COLO668 (cell line): ENCODE results near the gene VAPB.

Experiments
- DNase-seq: peaks from one replicate; lab custom pipeline; 2025; ENCODE audit not compliant: unreplicated experiment; lab: John Stamatoyannopoulos, UW

The VAPB gene

DNA sequence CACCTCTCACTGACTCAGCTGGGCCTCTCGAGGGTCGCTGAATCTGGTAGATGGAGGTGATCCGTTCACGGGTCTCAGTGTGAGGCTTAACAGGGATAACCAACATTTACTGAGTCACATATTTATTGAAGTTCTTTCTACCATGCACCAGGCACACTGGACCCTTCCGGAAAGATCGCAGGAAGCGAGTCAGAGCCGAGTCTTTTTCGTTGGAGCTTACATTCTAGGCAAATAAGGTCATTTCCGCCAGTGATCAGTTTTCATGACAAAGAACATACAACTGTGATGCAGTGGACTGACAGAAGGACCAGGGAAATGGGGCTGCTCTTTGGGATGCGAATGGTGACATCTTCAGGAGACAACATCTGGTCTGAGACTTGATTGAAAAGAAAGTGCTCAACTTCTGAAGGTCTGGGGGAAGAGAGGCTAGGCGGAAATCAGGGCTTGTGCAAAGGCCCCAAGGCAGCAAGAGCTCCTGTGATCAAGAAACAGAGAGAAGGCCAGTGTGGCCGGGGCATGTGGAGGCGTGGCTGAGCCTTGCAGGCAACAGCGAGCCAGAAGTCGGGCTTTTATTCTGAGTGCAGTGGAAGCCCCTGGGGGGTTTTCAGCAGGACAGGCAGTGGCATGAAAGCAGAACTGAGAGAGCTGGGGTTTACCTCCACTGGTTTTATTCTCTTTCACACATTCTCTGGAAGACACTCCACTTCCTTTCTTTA is 69.5 kb downstream of the VAPB start:
- no peak for DNase-seq

GRCh38 chr20:58459058-58459750 is 70.2 kb downstream of the VAPB start:
- DNase-seq: no peak

DNA sequence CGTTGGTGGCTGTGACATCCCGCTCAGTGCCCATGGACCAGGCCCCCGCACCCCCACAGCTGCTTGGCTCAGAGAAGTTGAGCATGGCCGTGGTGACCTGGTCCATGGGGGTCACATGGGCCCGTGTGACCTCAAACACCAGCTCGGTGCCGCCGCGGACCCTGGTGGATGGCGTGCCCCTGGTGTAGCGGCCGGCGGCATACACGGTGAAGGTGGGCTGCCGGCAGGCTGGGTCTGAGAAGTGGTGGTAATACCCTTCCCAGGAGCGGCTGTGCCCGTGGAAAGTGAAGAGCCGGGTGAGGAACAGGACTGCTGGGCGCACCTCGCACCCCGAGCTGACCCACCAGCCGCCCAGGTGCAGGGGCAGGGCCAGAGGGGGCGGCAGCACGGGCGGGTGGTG is 72.1 kb downstream of the VAPB start:
- DNase-seq: no peak

DNA sequence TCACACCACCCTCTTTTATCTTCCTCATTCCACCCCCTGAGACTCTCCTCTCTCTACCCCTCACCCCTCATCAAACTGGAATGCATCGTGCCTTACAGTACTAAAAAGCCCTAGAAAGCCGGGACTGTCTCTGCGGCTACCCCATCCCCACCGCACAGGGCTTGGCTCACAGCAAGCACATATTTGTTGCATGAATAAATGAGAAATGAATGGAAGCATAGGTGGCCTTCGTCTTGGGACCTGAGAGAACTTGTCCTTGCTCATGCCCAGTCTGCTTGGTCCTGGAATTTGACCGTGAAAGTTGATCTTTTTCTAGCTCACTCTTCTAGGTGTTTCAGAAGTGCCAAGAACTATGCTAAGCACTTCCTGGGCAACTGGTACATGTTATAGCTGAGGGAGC is 72.9 kb downstream of the VAPB start:
- no peak for DNase-seq

GRCh38 chr20:58463256-58463655 is 74.2 kb downstream of the VAPB start:
- no peak for DNase-seq

GRCh38 chr20:58464838-58465237 is 75.8 kb downstream of the VAPB start:
- no peak for DNase-seq

DNA sequence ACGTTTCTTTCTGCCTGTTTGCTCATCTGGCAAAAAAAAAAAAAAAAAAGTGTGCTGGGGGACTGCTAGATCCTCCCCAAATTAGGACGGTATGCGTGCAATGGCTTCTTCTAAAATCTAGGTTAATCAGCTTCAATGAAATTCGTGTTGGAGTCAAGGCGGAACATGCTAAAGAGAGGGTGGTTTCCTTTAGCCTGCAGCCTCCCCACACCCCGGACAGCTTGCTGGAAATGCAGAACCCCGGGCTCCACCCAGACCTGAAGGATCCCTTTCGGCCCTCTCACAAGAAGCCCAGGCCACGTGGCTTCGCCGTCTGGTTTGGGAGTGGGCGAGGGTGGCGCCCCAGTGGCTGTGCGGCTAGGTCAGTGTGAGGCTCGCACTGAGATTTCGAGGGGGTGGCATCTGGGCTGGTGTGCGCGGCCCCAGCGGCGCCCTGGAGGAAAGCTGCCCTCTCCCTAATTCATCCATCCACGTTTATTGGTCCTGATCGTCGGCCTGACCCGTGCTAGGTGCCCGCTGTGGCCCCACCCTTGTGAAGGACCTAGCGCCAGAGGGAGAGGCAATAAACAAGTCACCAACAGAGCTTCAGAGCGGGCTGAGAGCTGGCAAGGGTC is 77.2 kb downstream of the VAPB start:
- DNase-seq: no peak

DNA sequence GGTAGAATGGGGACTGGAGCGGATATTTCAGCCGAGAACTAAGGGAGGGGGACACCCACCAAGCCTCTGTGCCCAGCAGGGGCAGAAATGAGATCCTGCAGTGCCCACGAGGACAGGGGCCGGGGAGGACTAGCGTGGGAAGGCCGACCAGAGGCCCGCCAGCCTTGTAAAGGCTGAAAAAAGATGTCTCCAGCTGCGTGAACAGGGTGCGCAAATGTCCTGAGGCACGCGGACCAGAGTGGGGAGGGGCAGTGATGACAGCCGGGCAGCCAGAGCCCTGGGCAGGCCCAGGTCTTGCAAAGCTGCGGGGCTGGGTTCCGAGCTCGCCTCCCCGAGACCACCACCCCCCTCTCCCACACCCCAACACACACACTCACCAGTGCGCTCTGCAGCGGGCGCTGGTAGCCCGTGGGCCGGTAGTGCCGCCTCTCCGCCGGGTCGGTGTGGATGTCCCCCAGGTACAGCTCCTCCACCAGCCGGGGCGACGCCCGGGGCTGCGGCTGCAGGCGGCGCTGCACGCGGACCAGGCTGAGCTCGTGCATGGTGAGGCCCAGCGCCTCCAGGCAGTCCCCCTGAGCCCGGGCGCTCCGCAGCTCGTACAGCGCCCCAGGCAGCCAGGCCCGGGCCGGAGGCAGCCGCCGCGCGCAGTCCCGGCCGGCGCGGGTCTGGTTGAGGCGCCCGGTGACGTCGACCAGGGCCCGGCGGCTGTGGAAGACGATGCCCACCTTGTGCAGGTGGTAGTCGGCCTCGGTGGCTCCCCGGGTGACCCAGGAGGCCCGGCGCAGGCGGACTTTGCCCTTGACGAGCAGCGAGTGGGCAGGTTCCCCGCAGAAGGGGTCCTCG is 77.9 kb downstream of the VAPB start:
- no peak for DNase-seq

- no peak for DNase-seq
Observed at GRCh38 chr20:58467572-58468527, 78.8 kb downstream of the VAPB start.

DNA sequence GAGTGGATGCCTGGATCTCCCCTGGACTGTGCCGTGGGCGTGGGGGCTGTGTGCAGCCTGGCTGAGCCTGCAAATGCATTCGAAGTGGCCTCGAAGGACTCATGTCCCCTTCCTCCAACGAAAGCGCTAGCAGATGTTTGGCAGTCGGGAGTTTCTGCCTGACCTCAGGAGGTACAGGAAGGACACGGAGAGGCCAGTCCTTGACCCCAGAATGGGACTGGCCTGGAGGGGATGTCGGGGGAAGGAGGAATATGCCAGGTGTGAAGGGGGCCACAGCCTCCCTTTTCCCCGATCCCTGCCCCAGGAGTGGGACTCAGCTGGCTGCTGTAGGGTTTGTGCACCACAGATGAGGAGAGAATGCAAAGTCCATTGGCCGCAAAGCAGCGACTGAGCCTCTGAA is 80.6 kb downstream of the VAPB start:
- DNase-seq: no peak

DNA sequence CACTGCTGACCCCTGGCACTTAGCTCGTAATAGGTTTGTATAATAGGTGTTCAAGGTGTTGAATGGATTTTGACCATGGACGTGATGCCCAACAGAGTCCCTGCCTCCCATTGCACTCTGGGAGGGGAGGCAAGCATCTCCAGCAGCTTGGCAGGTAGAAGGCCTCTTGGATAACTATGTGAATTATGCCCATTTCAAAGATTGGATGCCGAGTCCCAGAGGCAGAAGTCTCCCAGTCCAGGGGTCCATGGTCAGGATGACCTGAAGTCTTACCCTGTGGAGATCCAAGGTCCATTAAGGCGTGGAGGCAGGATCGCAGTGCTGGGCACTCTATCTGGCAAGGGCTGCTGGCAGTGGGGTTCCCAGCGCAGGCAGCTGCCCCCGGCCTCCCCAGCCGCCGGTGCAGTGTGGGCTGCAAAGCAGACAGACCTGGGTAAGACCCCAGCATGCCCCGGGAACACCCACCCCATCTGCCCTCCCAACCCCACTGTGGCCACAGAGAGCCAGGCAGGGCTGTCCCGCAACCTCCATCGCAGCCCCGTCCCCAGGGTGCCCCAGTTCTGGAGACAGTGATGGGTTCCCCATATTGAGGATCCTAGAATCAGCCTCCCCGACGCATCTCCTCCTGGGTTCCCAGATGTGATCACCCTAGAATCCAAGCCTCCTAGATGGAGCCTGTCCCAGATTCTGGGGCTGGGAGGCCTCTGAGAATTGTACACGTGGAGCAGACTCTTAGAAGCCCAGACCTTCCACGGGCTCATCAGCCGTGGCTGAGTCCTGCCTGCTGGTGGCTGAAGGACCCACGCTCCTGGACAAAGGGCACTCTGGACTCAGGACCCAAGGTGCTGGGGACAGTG is 81.5 kb downstream of the VAPB start:
- DNase-seq: no peak

GRCh38 chr20:58471193-58472164 is 82.5 kb downstream of the VAPB start:
- DNase-seq: no peak

- DNase-seq: no peak
Observed at GRCh38 chr20:58472273-58473018, 83.4 kb downstream of the VAPB start.

GRCh38 chr20:58473453-58474425 is 84.7 kb downstream of the VAPB start:
- no peak for DNase-seq

DNA sequence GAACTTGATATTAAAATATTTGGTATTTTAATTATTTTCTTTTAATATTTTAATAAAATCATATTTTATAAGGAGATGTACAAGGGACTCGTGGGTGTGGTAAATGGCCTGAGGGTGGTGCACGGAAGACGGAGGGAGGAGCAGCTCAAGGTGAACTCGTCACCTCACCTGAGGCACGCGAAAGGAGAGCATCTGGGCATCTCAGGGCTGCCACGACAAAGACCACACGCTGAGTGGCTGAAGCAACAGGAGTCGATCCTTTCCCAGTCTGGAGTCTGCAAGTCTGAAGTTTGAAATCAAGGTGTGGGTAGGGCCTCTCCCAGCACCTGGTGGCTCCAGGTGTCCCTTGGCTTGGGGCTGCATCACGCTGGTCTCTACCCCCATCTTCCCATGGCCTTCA is 86.4 kb downstream of the VAPB start:
- DNase-seq: no peak

- DNase-seq: no peak
Observed at GRCh38 chr20:58478141-58478805, 89.2 kb downstream of the VAPB start.
